GM21737 (cell line): Measurements from ENCODE around the gene SLC46A2.

Experiments
- ATAC-seq: cut with Tn5 transposase; IDR thresholded peaks from one replicate; pipeline ENCODE4 v1.9.1; 2021; ENCODE audit warnings: mild to moderate bottlenecking, moderate library complexity; ENCODE audit not compliant: unreplicated experiment

SLC46A2 gene

DNA sequence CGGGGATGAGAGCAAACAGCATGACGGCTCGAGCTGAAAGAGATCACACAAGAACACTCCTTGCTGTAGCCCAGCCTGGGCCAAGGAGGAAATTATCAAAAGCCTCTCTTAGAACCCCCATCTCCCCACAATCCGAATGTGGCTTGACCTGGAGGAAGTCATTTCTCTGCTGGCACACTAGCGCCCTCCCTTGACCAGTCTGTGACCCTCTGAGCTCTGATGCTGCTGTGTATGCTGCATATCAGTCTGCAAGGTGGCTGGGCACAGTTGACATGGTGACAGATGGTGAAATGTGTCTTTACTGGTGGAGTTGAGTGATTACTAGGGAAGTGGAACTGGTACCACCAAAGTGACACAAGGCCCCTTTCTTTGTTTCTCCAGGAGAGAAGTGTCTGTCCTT lies 3.3 kb downstream of the SLC46A2 start:
- no peak for ATAC-seq

- no peak for ATAC-seq
These were observed 4.3 kb downstream of the SLC46A2 start for GRCh38 chr9:112886351-112886750.

GRCh38 chr9:112885324-112885723 lies 5.4 kb downstream of the SLC46A2 start:
- ATAC-seq: no peak

- ATAC-seq: no peak
These were observed 6.0 kb downstream of the SLC46A2 start for GRCh38 chr9:112884721-112885120.

DNA sequence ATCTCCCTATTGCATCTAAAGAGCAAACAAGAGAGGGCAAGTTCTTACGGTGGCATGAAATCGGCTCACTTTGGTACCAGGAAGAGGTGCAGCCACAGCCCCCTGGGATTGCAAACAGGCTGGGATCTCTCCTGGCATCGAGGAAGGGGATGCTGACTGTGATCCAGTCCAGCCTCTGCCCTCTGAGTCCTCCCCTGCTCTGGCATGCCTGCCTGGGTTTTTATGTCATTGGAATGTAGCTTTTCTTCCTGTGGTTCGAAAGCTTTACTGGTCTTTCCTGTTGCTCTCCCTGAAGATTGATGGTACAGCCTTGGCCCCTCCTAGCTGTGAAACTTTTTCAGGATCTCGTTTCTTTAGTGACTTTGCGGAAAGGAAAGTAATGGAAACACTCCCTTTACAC lies 6.6 kb downstream of the SLC46A2 start:
- ATAC-seq: no peak

DNA sequence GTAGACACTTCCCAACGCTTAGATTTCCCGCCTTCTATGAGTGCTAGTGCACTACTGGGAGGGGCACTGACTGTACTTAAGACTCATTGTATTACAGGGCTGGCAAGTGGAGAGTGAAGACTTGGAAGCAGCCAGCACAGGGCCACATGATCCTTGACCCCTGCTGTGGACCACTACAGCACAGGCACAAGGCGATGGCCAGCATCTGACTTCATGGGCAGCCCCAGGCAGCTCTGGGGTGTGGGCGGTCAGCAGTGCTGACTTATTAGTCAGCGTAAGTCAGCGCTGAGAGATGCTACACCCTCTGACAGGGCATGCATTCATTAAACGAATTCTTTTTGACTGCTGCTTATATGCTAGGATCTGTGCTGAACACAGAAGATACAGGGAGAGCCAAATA lies 9.3 kb downstream of the SLC46A2 start:
- ATAC-seq: no peak

DNA sequence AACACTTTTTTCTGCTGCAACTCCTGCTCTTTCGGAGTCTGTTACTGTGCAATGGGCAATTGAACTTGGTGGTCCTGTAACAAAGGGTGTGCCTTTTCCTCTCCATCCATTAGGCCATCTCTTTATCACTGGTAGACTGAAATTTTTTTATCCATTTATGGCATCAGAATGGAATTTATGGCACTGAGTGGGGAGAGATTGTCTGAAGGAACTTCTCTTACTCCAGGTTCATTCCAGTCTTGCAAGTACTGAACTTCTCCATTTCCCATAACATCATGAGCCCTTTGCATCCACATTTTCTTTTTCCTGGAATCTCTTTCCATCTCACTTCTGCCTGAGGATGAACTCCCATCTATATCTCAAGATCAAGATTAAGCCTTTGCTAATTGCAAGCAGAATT lies 10.0 kb downstream of the SLC46A2 start:
- ATAC-seq: no peak

- ATAC-seq: no peak
These were observed 11.9 kb downstream of the SLC46A2 start for GRCh38 chr9:112878752-112879151.

- no peak for ATAC-seq
These were observed 16.8 kb downstream of the SLC46A2 start for GRCh38 chr9:112873773-112874405.

- ATAC-seq: no peak
These were observed 18.7 kb downstream of the SLC46A2 start for GRCh38 chr9:112872019-112872418.

DNA sequence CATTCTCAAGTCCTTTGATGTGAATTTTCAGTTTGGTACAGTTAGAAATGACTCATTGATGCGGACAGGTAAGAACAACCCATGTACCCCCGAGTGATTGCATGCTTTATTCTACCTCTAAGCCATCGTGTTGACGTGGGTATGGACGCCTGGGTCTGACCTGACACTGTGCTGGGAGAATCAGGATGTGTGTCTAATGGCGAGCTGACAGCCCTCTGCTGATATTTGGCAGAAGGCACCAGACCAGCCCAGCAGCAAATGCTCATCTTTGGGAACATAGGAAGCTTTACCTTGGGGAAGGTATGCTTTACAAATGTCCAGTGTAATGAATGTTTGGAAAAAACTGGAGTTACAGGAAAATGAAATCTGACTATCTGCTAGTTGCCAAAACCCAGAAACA lies 20.1 kb downstream of the SLC46A2 start:
- ATAC-seq: no peak

- ATAC-seq: no peak
These were observed 20.8 kb downstream of the SLC46A2 start for GRCh38 chr9:112869917-112870316.

GRCh38 chr9:112869041-112869529 lies 21.6 kb downstream of the SLC46A2 start:
- no peak for ATAC-seq

DNA sequence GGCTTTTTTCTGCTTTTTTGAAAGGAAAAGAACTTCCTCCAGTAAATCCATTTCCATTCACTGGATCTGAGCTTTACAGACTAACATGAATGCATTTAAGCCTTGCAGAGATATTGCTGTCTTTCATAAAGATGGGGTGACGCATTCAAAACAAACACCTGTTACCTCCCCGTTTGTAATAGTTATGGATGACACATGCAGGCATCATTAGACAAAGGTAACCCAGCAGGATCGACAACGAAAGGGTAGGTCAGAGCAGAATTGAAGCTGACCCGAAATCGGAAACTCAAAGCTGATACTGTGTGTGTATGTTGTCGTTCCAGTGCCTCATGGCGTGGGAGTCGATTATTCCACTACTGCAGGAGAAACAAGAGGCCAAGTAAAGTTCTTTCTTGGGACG lies 22.2 kb downstream of the SLC46A2 start:
- no peak for ATAC-seq

GRCh38 chr9:112867275-112867991 lies 23.2 kb downstream of the SLC46A2 start:
- no peak for ATAC-seq

- ATAC-seq: no peak
These were observed 23.9 kb downstream of the SLC46A2 start for GRCh38 chr9:112866662-112867274.

DNA sequence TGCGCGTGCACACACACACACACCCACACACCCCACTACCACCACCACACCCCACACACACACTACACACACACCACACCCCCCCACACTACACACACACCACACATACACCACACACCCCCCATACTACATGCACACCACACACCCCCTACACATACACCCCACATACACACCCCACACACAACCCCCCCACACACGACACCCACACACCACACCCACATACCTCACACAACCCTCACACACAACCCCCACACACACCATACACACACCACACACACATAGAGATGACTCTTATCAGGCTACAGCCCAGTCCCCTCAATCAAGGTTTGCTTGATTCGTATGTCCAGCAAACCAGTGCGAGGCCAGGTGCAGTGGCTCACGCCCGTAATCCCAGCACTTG lies 25.7 kb downstream of the SLC46A2 start:
- no peak for ATAC-seq

GRCh38 chr9:112864403-112864802 lies 26.3 kb downstream of the SLC46A2 start:
- ATAC-seq: no peak

DNA sequence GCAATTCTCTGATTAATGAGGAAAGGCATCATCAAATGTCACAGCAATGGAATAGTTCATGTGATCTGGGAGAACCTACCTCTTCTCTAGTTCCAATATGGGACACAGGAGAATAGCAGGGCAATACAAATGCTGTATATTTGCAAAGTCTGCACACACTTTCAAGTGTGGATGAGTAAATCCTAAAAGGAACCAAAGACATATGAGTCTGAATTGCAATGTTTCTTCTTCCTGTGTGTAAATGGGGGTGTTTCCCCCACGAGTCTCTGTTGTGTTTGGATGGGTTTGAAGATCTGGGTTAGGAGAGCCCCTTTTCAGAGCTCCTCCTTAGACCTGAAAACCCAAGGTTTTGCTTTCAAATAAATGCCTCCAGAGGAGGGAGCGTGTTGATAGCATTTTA lies 26.9 kb downstream of the SLC46A2 start:
- ATAC-seq: no peak

- ATAC-seq: no peak
These were observed 27.5 kb downstream of the SLC46A2 start for GRCh38 chr9:112863214-112863613.

DNA sequence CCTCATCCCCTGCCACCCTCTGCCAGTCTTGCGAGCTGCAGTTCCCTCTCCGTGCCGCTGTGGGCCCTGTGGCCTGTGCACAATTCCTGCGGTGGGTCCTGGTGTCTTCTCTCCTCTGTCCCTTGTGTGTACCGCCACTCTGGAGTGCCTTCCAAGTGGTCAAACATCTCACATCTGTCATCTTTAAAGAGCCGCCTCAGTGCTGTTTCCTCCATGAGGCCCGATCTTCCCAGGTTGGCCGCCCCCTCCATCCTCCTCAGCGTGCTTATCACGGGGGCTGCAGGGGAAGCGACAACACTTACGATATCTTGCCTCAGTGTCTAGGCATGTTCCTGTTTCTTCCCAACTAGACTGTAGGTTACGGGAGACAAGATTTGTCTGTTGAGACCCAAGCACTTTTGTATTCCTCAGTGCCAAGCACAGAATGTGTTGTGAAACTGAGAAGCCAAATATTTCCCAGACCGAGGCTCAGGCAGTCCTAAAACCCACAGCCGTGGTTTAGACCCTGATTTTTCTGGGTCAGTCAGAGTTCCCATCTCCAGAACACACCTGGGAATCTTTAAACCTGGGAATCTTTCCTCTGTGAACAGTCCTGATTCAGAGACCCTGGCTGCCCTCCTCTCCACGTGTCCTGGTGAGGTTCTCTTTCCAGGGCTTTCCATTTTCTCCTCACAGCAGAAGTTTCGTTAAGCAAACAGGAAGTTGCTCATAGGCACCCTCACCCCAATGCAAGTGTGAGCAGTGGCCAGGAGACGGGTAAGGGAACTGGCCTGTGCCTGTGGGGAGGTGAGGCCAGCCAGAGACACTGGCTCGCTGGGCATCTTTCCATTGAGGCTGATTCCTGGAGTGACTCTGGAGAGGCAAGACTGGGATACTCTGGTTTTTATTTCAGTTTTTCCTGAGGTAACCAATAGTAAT lies 28.8 kb downstream of the SLC46A2 start:
- no peak for ATAC-seq
